ENCODE measurements around the gene PCSK7.

DNA sequence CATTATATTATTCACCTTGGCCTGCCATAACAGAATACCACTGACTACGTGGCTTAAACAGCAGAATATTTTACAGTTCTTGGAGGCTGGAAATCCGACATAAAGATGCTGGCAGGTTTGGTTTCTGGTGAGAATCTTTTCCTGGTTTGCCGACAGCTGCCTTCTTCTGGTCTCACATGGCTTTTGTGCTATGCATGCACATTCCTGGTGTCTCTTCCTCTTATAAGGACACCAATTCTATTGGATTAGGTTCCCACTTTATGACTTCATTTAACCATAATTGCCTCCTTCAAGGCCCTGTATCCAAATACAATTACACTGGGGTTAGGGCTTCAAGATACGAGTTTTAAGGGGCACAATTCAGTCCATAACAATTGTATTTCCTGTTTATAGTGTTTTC lies 17.7 kb upstream of the PCSK7 start:
- TF ChIP-seq, protein P1, sequence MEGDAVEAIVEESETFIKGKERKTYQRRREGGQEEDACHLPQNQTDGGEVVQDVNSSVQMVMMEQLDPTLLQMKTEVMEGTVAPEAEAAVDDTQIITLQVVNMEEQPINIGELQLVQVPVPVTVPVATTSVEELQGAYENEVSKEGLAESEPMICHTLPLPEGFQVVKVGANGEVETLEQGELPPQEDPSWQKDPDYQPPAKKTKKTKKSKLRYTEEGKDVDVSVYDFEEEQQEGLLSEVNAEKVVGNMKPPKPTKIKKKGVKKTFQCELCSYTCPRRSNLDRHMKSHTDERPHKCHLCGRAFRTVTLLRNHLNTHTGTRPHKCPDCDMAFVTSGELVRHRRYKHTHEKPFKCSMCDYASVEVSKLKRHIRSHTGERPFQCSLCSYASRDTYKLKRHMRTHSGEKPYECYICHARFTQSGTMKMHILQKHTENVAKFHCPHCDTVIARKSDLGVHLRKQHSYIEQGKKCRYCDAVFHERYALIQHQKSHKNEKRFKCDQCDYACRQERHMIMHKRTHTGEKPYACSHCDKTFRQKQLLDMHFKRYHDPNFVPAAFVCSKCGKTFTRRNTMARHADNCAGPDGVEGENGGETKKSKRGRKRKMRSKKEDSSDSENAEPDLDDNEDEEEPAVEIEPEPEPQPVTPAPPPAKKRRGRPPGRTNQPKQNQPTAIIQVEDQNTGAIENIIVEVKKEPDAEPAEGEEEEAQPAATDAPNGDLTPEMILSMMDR (conservative IDR thresholded peaks at IDR 0.05; ENCODE audit: low read depth, low read length), result no peak
- TF ChIP-seq EZH2 (IDR thresholded peaks at IDR 0.05; ENCODE audit: low read length, unreplicated experiment), result no peak
- no peak for TF ChIP-seq EZH2phosphoT487 (IDR thresholded peaks at IDR 0.05; ENCODE audit: borderline replicate concordance, low read length)
